ENCODE results near the gene WNT10A. TPM values are rescaled to one million over a fixed set of nuclear protein-coding genes. Genes with fewer than 3 reads are reported as not detected.

WNT10A gene
- total RNA-seq, 4 donors from 2014 or later: 0.21 to 1.3 (median 0.39) TPM; not detected in 1

- Histone ChIP-seq H3K4me3 (no peak overlapping the region), H3K9me3 (no peaks in the 10 kb centered on the region), H3K4me1 (peaks cover 0 to 70% (median 32%) of the 10 kb centered on the region in 4 donors), H3K27me3 (peaks cover 0 to 74% of the 10 kb centered on the region in 2 donors), H3K27ac (peak overlapping the region in 1 of 4 donors; percentile 77), H3K36me3 (peaks cover 0 to 5% (median 0%) of the 10 kb centered on the region in 3 donors)
- DNase-seq (ENCODE audit: low spot score in 2 of 2): no peak
- WGBS, 2 donors: 49 to 54% methylated on average over 13 to 16 of the region's 16 CpGs
- TF ChIP-seq EP300 (IDR thresholded peaks at IDR 0.05) (no peak), POLR2A (IDR thresholded peaks at IDR 0.05) (no peak)
- TF ChIP-seq, protein P1, sequence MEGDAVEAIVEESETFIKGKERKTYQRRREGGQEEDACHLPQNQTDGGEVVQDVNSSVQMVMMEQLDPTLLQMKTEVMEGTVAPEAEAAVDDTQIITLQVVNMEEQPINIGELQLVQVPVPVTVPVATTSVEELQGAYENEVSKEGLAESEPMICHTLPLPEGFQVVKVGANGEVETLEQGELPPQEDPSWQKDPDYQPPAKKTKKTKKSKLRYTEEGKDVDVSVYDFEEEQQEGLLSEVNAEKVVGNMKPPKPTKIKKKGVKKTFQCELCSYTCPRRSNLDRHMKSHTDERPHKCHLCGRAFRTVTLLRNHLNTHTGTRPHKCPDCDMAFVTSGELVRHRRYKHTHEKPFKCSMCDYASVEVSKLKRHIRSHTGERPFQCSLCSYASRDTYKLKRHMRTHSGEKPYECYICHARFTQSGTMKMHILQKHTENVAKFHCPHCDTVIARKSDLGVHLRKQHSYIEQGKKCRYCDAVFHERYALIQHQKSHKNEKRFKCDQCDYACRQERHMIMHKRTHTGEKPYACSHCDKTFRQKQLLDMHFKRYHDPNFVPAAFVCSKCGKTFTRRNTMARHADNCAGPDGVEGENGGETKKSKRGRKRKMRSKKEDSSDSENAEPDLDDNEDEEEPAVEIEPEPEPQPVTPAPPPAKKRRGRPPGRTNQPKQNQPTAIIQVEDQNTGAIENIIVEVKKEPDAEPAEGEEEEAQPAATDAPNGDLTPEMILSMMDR (IDR thresholded peaks at IDR 0.05): no peak
Observed at GRCh38 chr2:218878926-218879761, 1.5 kb upstream of the WNT10A start.

GRCh38 chr2:218879776-218880101 is 913 bp upstream of the WNT10A start:
- H3K4me3 ChIP-seq: peak overlapping the region in 1 of 4 donors; percentile 52

DNA sequence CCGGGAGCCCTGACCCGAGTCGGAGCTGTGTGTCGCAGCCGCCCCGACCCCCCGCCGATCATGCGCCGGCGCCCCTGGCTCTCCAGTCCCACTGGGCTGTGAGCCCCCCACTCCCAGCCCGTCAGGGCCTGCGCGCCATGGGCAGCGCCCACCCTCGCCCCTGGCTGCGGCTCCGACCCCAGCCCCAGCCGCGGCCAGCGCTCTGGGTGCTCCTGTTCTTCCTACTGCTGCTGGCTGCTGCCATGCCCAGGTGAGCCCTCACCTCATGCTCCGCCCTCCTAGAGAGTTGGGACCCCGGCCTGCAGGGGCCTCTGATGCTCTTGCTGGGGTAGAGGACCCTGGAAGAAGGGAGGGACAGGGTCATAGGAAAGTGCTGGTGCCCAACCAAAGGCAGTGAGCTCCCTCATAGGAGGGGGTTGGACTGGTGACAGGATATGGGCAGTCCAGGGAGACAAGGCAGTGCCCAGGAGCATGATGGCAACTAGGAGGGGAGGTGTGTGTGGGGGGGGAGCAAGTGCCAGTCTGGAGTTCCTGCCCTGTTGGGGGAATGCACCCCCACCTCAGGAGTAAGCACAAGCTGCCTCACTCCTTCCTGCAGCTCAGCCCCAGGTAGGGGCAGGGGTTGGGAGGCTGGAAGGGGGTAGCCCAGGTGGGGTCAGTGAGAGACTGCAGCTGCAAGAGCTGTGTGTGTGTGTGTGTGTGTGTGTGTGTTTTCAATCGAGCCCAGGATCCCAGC is 375 bp downstream of the WNT10A start:
- DNase-seq (ENCODE audit: low spot score in 2 of 2): no peak

More at GRCh38 chr2:218879776-218880101, 913 bp upstream of the WNT10A start:
- Histone ChIP-seq H3K27ac (peak overlapping the region in 1 of 4 donors; percentile 77), H3K27me3 (peaks cover 0 to 76% of the 10 kb centered on the region in 2 donors), H3K36me3 (peaks cover 0 to under 1% (median 0%) of the 10 kb centered on the region in 3 donors), H3K9me3 (no peaks in the 10 kb centered on the region), H3K4me1 (peaks cover 0 to 70% (median 32%) of the 10 kb centered on the region in 4 donors)
- TF ChIP-seq, protein P1 (IDR thresholded peaks at IDR 0.05): no peak
- TF ChIP-seq EP300 (IDR thresholded peaks at IDR 0.05): no peak
- no peak for TF ChIP-seq POLR2A (IDR thresholded peaks at IDR 0.05)
- no peak for DNase-seq (ENCODE audit: low spot score in 2 of 2)
- 25 to 32% methylated on average over 11 of the region's 11 CpGs for WGBS, 2 donors

GRCh38 chr2:218881744-218882460 is 1.2 kb downstream of the WNT10A start:
- H3K27me3 ChIP-seq: peaks cover 0 to 74% of the 10 kb centered on the region in 2 donors
- H3K4me1 ChIP-seq: peaks cover 0 to 70% (median 34%) of the 10 kb centered on the region in 4 donors
- TF ChIP-seq, protein P1 (IDR thresholded peaks at IDR 0.05): no peak
- TF ChIP-seq POLR2A (IDR thresholded peaks at IDR 0.05): no peak
- TF ChIP-seq EP300 (IDR thresholded peaks at IDR 0.05): no peak
- WGBS, 2 donors: 83% methylated on average over 3 to 13 of the region's 13 CpGs
- H3K36me3 ChIP-seq: no peaks in the 10 kb centered on the region
- no peak for DNase-seq (ENCODE audit: low spot score in 2 of 2)
- H3K4me3 ChIP-seq: no peak overlapping the region
- no peak overlapping the region for H3K27ac ChIP-seq
- H3K9me3 ChIP-seq: no peaks in the 10 kb centered on the region

More for the DNA sequence above, 375 bp downstream of the WNT10A start:
- H3K9me3 ChIP-seq: no peaks in the 10 kb centered on the region
- peak overlapping the region in 2 of 4 donors; percentile 47 to 52 for H3K4me3 ChIP-seq
- peaks cover 0 to 70% (median 32%) of the 10 kb centered on the region in 4 donors for H3K4me1 ChIP-seq
- TF ChIP-seq POLR2A (IDR thresholded peaks at IDR 0.05) (no peak), EP300 (IDR thresholded peaks at IDR 0.05) (no peak)
- TF ChIP-seq, protein P1 (IDR thresholded peaks at IDR 0.05): no peak
- H3K36me3 ChIP-seq: no peaks in the 10 kb centered on the region
- H3K27me3 ChIP-seq: peaks cover 0 to 77% of the 10 kb centered on the region in 2 donors
- H3K27ac ChIP-seq: peak overlapping the region in 2 of 4 donors; percentile 45 to 77
- WGBS, 2 donors: 20 to 81% methylated on average over 3 to 13 of the region's 24 CpGs

Measured in tibial nerve (tissue), 4 donors.